Liver (tissue), 3 donors: ENCODE results near the gene MYF5.

Source experiments
- ATF3 ChIP-seq: IDR thresholded peaks from 2 replicates; pipeline ENCODE4 v1.6.1; 2016; ENCODE audit warnings: antibody characterized with exemption
- EGR1 ChIP-seq, 2 donors: IDR thresholded peaks; 2 replicates each; pipeline ENCODE4 v1.6.1; 2016 to 2018; ENCODE audit warnings: antibody characterized with exemption in 2 of 2, low read depth in 2 of 2
- FOXA1 ChIP-seq: IDR thresholded peaks from 2 replicates; pipeline ENCODE4 v1.6.1; 2016; ENCODE audit warnings: antibody characterized with exemption
- GABPA ChIP-seq, 2 donors: IDR thresholded peaks in 1 of 2; conservative IDR thresholded peaks in 1 of 2; 2 replicates each; pipeline ENCODE4 v1.6.1; 2016; ENCODE audit warnings: antibody characterized with exemption in 2 of 2, mild to moderate bottlenecking in 1 of 2, moderate library complexity in 1 of 2
- JUND ChIP-seq, 2 donors: IDR thresholded peaks; 2 replicates each; pipeline ENCODE4 v1.6.1; 2016; ENCODE audit warnings: antibody characterized with exemption in 2 of 2
- RAD21 ChIP-seq, 2 donors: IDR thresholded peaks; 2 replicates each; pipeline ENCODE4 v1.6.1; 2016; ENCODE audit warnings: antibody characterized with exemption in 2 of 2, mild to moderate bottlenecking in 2 of 2
- RXRA ChIP-seq, 2 donors: IDR thresholded peaks; 2 replicates each; pipeline ENCODE4 v1.6.1; 2017 to 2018; ENCODE audit warnings: antibody characterized with exemption in 2 of 2, mild to moderate bottlenecking in 1 of 2
- TAF1 ChIP-seq: conservative IDR thresholded peaks from 2 replicates; pipeline ENCODE4 v1.6.1; 2016; ENCODE audit warnings: antibody characterized with exemption, mild to moderate bottlenecking
- YY1 ChIP-seq: IDR thresholded peaks from 2 replicates; pipeline ENCODE4 v1.6.1; 2016; ENCODE audit warnings: antibody characterized with exemption, mild to moderate bottlenecking
- TF ChIP-seq, protein P1 (sequence below): fragments of 150-350 bp; IDR thresholded peaks from 2 replicates; pipeline ENCODE4 v1.5.1; 2017; ENCODE audit warnings: improper control_type of control experiment, low read depth, low read length; ENCODE audit not compliant: missing input control
- TF ChIP-seq, protein P2 (sequence below): IDR thresholded peaks from 2 replicates; pipeline ENCODE4 v1.6.1; 2016; ENCODE audit warnings: antibody characterized with exemption, mild to moderate bottlenecking
- donor health status: healthy.
- donor health status: healthy.

DNA sequence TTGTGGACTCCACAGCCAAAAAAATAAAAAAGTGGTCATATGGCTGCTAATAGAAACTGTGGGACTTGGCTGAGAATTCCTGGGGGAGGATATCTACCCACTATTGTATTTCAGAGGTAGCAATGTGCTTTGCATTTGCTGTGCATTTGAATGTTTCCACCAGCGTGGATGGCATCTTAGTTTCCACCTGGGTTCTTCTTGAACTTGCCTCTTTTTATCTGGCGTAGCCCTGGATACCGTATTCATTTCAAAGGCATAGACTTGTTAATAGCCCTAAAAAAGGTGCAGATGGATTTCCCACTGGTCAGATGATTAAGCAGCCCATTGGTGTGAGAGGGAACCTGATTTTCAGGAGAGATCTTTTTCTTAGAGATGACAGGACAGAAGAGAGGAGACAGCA lies 1.9 kb upstream of the MYF5 start:
- TF ChIP-seq, protein P1, sequence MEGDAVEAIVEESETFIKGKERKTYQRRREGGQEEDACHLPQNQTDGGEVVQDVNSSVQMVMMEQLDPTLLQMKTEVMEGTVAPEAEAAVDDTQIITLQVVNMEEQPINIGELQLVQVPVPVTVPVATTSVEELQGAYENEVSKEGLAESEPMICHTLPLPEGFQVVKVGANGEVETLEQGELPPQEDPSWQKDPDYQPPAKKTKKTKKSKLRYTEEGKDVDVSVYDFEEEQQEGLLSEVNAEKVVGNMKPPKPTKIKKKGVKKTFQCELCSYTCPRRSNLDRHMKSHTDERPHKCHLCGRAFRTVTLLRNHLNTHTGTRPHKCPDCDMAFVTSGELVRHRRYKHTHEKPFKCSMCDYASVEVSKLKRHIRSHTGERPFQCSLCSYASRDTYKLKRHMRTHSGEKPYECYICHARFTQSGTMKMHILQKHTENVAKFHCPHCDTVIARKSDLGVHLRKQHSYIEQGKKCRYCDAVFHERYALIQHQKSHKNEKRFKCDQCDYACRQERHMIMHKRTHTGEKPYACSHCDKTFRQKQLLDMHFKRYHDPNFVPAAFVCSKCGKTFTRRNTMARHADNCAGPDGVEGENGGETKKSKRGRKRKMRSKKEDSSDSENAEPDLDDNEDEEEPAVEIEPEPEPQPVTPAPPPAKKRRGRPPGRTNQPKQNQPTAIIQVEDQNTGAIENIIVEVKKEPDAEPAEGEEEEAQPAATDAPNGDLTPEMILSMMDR, result no peak
- TF ChIP-seq RAD21 (IDR thresholded peaks at IDR 0.05) (no peak), YY1 (no peak), FOXA1 (no peak), RXRA (IDR thresholded peaks at IDR 0.05) (no peak), EGR1 (IDR thresholded peaks at IDR 0.05; ENCODE audit: low read depth in 2 of 2) (no peak), ATF3 (no peak), JUND (IDR thresholded peaks at IDR 0.05) (no peak), GABPA (IDR thresholded peaks at IDR 0.05 in 1 of 2, conservative IDR thresholded peaks at IDR 0.05 in 1 of 2) (no peak), TAF1 (no peak)
- TF ChIP-seq, protein P2, sequence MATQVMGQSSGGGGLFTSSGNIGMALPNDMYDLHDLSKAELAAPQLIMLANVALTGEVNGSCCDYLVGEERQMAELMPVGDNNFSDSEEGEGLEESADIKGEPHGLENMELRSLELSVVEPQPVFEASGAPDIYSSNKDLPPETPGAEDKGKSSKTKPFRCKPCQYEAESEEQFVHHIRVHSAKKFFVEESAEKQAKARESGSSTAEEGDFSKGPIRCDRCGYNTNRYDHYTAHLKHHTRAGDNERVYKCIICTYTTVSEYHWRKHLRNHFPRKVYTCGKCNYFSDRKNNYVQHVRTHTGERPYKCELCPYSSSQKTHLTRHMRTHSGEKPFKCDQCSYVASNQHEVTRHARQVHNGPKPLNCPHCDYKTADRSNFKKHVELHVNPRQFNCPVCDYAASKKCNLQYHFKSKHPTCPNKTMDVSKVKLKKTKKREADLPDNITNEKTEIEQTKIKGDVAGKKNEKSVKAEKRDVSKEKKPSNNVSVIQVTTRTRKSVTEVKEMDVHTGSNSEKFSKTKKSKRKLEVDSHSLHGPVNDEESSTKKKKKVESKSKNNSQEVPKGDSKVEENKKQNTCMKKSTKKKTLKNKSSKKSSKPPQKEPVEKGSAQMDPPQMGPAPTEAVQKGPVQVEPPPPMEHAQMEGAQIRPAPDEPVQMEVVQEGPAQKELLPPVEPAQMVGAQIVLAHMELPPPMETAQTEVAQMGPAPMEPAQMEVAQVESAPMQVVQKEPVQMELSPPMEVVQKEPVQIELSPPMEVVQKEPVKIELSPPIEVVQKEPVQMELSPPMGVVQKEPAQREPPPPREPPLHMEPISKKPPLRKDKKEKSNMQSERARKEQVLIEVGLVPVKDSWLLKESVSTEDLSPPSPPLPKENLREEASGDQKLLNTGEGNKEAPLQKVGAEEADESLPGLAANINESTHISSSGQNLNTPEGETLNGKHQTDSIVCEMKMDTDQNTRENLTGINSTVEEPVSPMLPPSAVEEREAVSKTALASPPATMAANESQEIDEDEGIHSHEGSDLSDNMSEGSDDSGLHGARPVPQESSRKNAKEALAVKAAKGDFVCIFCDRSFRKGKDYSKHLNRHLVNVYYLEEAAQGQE, result no peak
